ENCODE measurements around the gene OR8A1.

The OR8A1 gene

DNA sequence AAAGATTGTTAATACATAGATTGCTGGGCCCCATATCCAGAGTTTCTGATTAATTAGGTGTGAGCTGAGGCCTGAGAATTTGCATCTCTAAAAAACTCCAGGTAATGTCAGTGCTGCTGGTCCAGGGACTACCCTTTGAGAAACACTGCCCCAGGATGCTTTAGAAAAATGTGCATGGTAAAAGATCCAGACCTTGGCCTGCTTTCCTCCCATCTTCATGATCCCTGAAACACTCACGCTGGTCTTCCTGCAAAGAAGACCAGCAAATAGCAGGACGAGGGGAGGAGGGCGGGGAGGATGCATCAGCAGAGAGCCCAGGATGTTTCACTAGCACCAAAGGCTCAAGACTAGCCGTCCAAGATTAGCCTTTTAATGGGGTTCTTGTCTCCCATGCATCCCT is at the start of gene OR8A1:
Gene OR8A1 (plus strand): TSS at position 301 of the 400 bp plus-strand sequence. CDS start 123 bp downstream, outside the sequence.
- no peak for DNase-seq

DNA sequence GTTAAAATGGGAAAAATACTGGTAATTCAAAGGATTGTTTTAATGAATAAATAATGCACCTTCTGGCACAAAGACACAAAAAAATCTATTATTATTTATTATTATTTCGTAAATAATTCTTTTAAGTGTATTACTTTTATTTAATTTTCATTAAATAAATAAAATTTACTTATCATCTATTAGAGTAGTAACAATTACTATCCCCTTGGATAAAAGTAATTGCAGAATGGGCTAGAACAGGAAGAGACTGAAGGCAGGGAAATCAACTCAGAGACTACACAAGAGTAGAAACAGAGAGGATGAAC is 49.3 kb upstream of the OR8A1 start:
- no peak for DNase-seq

DNA sequence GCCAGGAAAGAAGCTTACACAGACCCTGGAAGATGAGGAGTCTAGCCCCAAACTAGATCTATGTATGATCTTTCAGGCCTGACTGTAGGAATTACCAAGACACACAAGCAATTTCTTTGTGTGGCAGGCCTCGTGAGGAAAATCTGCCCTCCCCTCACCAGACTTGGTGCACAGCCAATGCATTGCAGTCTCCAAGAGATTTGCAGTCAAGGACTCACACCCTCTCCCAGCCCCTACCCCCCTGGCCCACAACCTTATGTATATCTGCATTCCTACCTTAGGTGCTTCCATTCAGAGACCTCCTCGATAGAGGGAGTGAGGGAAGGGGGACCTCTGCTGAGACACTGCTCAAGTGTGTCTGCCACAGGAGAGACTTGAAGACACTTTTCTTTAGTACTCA is 36.2 kb upstream of the OR8A1 start:
- no peak for DNase-seq

DNA sequence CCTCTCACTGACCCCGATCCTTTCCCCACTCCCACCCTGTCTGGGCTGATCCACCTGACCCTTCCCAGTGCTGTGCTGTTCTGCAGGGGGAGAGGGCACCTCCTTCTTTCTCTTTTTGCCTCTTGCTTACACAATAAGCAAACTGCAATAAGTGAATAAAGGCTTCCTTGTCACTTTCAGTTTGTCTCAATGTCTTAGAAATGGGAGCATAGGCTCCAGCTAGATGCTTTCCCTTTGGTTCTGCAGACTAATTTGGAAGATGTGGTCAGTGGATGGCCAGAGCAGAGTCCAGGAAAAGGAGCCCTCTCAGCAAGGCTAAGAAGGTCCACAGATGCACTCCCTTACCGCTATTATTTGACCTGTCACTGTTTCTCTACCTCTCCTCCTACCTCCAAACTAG is 35.7 kb upstream of the OR8A1 start:
- DNase-seq, result no peak

DNA sequence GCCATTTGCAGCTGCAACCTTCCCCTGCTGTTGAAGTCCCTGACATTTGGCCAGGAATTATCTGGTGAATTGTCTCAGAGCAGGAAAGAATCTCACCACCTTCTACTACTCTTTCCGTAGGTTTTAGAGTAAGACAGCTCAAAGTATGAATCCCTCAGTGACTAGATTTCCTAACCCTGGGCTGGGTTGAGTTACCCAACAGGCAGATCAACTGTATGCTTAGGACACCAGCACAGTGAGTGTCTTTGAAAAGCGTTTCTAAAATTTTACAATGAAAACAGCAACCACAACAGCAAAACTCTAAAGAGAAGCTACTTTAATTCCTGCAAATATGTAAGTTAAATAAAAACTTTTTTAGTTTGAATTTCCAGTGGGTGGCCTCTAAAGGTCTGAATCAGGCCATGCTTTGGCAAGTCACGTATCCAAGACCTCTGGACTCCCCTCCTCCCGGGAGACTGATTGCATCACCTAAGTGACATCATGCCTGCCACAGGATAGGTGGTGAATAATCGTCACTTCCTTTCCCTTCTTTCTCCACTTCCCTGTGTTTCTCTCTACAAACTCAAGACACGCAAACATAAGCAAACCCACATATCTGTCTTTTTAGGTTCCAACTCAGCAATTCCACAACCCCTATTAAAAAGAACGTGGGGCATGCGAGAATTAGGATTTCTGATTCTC is 34.1 kb upstream of the OR8A1 start:
- no peak for DNase-seq

DNA sequence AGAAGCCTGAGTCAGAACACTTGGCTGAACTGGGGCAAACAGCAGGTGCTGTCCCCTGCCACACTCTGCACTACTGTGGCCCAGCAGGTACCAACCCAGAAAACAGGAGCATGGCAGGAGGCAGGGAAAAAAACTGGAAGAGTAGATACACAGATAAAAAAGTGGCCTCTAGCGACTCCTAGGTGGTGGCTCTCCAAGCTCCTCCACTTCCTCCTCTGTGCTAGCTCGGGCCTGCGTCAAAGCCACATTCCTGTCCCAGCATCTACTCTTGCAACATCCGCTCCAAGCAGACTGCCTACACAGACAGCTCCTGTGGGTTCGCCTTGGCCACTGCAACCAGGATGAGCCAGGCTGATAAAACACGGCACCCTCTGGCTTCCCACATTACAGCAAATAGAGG is 33.3 kb upstream of the OR8A1 start:
- DNase-seq, result no peak

DNA sequence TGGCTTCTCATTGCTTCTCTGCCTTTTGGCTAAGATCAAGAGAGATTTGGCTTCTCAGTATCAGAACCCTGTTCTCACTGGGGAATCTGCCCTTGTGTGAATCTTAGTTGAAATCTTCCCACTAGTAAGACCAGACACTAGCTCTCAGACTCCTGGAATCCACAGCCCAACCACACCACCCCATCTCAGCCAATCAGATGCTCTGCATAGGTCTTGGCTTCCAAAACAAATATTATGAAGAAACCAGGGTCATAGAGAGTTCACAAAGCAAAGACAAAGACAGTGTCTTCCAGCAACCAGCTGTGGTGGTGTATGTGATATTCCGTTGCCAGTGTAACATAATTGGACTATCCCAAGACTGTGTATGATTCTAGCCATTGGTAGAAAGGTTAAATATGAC is 31.8 kb upstream of the OR8A1 start:
- DNase-seq, result no peak

DNA sequence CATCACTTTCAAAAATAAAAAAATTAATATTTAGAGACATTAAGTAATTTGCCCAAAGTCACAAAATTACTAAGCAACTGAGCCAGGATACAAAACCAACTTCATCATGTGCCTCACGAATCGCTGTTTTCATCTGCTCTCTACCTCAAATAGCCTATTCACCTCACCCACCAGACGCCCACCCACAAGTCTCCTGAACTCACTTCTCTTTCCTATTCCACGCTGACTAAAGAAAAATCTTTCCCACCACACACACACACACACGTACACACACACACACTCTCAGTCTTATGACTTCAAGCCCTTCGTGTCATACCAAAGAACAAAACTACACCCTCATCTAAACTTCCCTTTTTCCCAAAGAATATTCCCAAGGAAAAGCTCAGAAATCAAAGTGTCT is 28.6 kb upstream of the OR8A1 start:
- DNase-seq, result no peak

DNA sequence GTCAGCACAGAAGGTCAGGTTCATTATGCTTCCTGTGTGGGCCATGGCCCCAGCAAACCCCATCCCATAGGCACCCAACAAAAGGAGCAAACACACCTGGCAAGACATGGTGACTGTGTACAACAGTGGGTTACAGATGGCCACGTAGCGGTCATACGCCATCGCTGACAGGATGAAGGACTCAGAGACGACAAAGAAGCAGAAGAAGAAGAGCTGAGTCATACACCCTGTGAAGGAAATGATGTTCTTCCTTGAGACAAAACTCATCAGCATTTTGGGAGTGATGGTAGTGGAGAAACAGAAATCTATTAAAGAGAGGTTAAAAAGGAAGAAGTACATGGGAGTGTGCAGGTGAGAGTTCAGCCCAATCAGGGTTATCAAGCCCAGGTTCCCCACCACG is 26.7 kb upstream of the OR8A1 start:
- no peak for DNase-seq

DNA sequence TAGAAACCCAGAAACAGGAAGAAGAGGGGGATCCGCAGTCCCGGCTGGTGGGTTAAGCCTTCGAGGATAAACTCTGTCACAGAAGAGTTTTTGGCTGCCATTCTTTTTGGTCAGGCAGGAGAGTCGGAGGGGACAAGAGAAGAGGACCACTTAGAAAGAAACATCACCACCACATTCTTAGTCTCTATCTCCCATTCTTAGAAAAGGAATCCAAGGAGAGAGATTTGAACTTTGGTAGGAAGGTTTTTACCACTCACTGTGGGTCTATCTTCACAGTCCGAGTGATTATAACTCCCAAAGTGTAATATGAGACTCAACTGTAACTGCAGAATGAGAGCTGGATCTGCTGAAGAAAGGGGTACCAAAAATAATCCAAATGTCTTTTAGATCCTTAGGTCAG is 26.2 kb upstream of the OR8A1 start, which contains the start of gene OR8B12:
Gene OR8B12 (minus strand): TSS at position 101 of the 400 bp plus-strand sequence. CDS start 0 bp downstream, at position 101.
- DNase-seq, result no peak

DNA sequence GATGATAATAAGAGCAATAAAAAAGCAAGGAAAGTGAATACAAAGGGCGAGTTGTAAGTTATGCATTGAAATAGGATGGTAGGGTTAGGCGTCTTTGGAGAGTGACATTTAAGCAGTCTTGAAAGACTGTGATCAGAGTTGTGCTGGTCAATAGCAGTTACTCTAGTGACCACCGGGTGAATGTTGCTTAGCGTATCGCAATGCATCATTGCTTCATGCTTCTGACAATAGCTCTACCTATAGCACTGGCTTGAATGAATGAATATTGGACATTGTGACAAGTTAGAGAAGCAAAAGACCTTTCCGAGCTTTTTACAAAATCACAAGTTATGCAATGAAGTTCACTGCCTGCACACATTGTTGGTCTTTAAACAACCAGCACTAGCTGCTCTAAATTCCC is 18.6 kb upstream of the OR8A1 start:
- DNase-seq, result no peak

DNA sequence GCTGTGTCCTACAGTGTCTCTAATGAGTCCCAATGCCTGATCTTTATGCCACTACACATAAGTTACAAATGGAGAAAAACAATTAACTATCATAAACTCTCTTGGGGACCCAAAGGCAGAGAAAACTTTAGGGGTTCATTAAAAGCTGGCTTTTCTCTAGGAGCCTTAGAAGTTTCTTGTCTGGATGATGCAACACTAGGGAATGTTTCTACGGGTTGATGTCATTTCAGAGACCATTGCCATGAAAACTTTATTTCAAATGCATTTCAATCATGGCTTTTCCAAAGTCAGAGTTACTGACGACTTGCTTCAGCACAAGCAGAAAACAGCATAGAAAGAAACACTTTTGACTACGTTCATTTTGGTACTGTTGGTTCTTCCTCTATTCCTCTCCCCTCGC is 17.8 kb upstream of the OR8A1 start:
- DNase-seq, result no peak

DNA sequence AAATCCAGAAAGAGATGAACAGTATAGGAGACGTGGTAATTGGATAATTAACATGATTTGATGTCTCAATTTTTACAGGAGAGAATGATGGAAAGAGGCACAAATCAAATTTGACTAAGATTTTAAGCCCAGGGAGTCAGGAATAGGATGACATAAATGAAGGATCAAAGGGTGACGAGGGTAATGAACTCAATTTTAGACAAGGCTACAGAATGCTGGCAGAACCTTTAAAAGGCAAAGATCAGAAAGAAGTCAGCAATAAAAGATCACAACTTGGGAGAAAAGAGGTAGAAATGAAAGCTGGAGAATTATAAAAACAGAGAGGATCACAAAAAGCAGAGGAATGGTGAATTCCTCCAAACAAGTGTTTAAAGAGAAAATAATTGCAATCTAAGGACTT is 13.0 kb upstream of the OR8A1 start:
- DNase-seq, result no peak

DNA sequence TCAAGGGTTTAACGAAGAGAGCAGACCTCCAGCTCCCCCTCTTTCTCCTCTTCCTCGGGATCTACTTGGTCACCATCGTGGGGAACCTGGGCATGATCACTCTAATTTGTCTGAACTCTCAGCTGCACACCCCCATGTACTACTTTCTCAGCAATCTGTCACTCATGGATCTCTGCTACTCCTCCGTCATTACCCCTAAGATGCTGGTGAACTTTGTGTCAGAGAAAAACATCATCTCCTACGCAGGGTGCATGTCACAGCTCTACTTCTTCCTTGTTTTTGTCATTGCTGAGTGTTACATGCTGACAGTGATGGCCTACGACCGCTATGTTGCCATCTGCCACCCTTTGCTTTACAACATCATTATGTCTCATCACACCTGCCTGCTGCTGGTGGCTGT is 363 bp downstream of the OR8A1 start:
- no peak for DNase-seq

DNA sequence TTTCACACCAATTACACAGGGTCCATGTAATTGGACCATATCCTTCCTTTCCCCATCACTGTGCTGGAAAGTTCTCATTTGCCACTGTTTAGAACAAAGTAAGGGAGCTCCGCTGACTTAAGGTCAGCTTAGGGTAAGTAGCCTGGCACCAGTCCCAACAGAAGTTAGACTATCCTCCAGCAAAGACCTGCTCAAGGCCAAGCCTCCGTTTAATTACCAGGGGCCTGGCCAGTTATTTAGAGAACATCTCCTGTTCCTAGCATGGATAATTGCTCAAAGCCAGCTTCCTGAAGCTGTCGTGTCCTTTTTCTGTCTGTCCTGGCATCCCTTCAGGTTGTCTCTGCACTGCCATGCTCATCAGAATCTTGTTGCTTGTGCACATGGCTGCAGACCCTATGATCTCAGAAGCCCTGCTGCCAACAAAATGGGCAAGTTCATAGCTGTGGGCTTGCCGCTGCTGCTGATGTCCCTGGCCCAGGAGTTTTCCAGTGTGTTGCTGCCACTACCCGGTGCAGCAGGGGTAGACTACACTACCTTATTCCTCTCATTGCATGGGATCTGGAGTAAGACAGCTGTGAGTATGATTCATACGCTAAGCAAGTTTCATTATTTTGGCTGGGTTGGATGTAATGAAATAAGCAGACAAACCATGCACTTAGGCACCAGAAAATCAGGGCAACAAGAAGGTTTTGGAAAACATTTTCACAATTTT is 8.1 kb downstream of the OR8A1 start:
- no peak for DNase-seq

DNA sequence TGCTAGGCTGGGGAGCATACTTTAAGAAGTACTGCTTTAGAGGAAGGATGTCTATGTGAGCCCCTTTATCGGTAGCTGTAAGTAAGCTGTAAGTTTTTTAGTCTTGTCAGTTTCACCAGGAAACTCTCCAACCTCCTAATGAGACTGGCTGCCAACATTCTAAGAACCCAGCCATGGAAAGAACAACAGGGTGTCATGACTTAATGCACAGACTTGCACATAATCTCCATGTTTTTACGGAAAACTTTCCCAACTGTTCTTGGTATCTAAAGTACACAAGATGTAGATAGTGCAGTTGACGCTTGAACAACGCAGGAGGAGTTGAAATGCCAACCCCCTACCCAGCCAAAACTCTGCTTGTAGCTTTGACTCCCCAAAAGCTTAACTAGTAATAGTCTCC is 9.0 kb downstream of the OR8A1 start:
- no peak for DNase-seq

DNA sequence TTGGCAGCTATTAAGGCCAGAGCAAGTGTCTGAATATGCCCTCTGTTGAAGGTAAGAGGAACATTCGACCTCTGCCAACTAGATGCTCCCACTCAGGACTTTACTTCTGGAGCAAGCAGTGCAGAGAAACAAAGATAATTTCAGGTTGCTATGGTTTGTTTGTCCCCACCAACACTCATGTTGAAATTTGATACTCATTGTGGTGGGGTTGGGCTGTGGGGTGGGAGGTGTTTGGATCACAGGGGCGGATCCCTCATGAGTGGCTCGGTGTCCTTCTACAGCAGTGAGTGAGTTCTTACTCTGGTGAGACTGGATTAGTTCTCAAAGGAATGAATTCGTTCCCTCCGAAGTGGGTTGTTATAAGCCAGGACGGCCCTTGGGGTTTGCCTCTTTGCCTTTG is 12.0 kb downstream of the OR8A1 start:
- DNase-seq, result no peak

DNA sequence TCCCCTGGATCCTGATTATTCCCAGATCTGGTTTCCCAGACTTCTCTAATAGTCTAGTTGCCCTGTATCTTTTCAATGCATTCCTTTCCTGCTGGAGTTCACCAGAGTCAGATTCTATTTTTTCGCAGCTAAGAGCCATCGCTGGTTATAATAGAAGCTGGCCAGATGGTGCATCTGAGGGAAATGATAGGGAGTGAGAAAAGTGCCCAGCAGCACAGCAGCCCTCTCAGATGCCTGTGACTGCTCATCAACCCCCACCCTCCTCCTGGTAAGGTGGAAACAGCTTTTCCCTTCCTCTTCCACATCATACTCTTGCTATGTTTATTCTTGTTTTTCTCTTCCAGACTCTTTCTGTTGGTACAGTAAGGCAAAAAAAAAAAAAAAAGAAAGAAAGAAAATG is 12.8 kb downstream of the OR8A1 start:
- DNase-seq, result no peak

DNA sequence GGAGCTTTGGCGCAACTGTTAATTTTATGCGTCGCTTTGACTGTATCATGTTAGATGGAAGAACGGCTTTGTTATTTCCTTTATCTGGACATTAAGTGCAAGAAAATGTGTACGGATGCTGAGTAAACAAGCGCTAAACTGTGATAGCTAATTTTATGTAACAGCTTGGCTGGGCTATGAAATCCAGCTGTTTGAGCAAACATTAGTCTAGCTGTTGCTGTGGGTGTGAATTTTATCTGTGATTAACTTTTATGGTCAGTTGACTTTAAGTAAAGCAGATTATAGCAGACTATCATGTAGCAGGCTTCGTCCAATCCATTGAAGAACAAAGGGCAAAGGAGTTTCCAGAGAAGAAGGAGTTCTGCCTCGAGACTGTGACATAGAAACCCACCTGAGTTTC is 14.0 kb downstream of the OR8A1 start:
- no peak for DNase-seq

DNA sequence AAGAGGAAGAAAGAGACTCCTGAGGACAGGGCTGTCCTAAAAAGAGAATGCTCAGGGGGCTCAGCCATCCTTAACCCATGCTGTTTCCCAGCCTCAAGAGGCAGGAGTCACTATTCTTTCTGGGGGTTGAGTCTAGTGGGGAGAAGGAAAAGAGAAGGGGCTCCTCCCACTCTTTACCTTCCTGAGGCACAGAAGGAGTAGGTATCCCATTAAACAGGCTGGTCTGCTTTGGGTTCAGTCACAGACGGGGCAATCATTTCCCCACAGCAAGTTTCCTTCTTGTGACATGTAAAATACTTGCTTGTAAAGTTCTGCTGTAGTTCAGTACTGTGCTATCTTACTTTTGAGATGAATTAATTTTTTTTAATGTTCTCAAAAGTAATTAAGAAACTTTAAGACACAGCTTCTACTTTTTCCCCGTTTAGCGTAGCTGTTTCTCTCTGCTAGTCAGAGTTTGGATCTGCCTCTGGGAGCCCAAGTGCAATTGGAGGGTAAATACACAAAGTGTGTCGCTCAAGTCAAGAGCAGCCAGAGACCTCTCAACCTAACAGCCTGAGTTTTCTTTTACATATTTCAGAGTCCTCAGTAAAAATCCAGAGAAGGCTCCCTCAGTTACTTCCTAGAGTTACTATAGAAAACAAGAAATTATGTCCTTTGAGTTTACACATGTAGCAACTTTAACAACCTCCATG is 15.0 kb downstream of the OR8A1 start:
- no peak for DNase-seq

DNA sequence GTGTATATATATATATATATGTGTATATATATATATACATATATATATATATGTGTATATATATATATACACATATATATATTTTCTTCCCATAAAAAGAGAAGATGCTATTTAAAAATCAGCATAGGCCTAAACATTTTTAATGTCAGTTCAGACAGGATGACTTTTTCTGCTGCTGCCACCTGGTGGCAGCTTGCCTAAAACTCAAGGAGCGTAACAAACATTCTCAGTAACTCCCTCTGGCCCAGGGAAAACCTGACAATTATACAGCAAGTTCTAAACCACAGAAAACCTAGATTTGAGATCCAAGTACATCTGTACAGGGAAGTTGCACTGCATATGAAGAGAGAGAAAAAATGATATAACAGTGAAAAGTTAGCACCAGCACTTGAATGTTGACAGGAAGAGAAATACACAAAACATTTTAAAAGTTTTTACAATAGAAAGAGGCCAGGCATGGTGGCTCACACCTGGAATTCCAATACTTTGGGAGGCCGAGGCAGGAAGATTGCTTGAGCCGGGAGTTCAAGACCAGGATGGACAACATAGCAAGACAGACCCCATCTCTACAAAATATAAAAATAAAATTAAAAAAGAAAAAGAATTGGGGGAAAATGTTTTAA is 16.6 kb downstream of the OR8A1 start:
- peak; percentile 39 for DNase-seq

DNA sequence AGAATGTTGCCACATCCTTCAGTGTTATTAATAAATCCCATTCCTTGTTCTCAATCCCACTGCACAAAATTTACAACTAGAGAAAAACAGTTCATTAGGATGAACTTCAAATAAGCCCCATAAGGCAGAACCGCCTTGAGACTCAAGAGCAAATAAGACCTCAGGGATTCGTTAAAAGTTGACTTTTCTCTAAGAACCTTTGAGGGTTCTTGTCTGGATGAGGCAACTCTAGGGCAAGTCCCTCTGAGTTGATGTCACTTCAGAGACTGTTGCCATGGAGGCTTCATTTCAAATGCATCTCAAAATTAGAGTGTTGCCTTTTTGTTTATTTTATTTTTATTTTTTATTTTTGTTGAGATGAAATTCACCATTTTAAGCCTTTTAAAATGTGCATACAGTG is 21.6 kb downstream of the OR8A1 start:
- DNase-seq, result no peak

DNA sequence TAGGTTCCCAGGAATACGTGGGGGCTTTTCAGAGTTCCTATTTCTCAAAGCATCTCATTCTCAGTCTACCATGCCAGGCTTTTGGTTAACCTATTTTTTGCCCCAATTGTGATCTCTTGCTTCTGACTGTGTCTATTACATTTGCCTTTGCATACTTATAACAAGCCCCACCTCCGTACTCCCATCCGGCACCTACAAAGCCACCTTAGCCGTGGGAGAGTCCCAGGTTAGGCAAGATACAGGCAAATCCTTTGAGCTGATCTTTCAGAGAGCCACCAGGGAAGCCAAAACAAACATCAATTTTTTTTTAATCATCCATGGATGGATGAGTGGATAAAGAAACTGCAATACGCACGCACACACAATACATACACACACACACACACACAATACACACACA is 22.8 kb downstream of the OR8A1 start:
- DNase-seq, result no peak

DNA sequence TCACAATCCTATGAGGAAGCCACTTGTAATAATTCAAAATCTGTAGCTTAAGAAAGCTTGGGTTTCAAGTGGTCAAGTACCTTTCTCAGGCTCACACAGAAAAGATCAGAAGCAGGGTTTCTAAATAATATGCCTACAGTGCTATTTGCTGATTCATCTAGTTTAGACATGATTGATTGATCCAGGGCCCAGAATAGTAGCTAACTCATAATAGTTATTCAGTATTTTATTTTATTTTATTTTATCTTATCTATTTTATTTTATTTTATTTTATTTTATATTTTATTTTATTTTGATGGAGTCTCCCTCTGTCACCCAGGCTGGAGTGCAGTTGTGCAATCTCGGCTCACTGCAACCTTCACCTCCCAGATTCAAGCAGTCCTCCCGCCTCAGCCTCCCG is 25.5 kb downstream of the OR8A1 start:
- DNase-seq, result no peak
